WTC11 (cell line): Measurements from ENCODE around the gene CMTM7. TPM values are rescaled to one million over a fixed set of nuclear protein-coding genes. Genes with fewer than 3 reads are reported as not detected.

Experiments used
- ARID4B ChIP-seq: sonication (generic); formaldehyde crosslinking; IDR thresholded peaks from 2 replicates; pipeline ENCODE4 v1.8.0; 2023; ENCODE audit warnings: missing genetic modification reagents, mild to moderate bottlenecking, borderline replicate concordance
- ATF3 ChIP-seq: sonication (generic); formaldehyde crosslinking; conservative IDR thresholded peaks from 2 replicates; pipeline ENCODE4 v1.8.1; 2022; ENCODE audit warnings: mild to moderate bottlenecking, missing genetic modification reagents
- CBFB ChIP-seq: sonication (generic); formaldehyde crosslinking; IDR thresholded peaks from 2 replicates; pipeline ENCODE4 v1.8.1; 2022; ENCODE audit warnings: mild to moderate bottlenecking, low read depth, missing genetic modification reagents
- CREM ChIP-seq: sonication (generic); formaldehyde crosslinking; IDR thresholded peaks from 2 replicates; pipeline ENCODE4 v1.8.1; 2022; ENCODE audit warnings: mild to moderate bottlenecking, missing genetic modification reagents, moderate library complexity
- ERG ChIP-seq: fragments of 250-450 bp; sonication (Bioruptor Pico); IDR thresholded peaks from 2 replicates; pipeline ENCODE4 v1.8.0; 2021; ENCODE audit warnings: mild to moderate bottlenecking
- FOXJ3 ChIP-seq: sonication (generic); formaldehyde crosslinking; IDR thresholded peaks from 2 replicates; pipeline ENCODE4 v1.9.0; 2021; ENCODE audit warnings: missing genetic modification reagents, mild to moderate bottlenecking, borderline replicate concordance
- FOXP4 ChIP-seq: sonication (generic); formaldehyde crosslinking; IDR thresholded peaks from 2 replicates; pipeline ENCODE4 v1.8.0; 2022; ENCODE audit warnings: mild to moderate bottlenecking, missing genetic modification reagents
- MYBL2 ChIP-seq: sonication (generic); formaldehyde crosslinking; IDR thresholded peaks from 2 replicates; pipeline ENCODE4 v1.8.1; 2023; ENCODE audit warnings: mild to moderate bottlenecking, moderate library complexity, missing genetic modification reagents
- NFYB ChIP-seq: sonication (generic); formaldehyde crosslinking; conservative IDR thresholded peaks from 2 replicates; pipeline ENCODE4 v1.8.0; 2022; ENCODE audit warnings: low read depth, missing genetic modification reagents
- NR1H2 ChIP-seq: sonication (generic); formaldehyde crosslinking; IDR thresholded peaks from 2 replicates; pipeline ENCODE4 v1.9.0; 2021; ENCODE audit warnings: mild to moderate bottlenecking, moderate library complexity, missing genetic modification reagents
- PREB ChIP-seq: sonication (generic); formaldehyde crosslinking; IDR thresholded peaks from 2 replicates; pipeline ENCODE4 v1.8.1; 2022; ENCODE audit warnings: mild to moderate bottlenecking, missing genetic modification reagents, moderate library complexity, borderline replicate concordance
- PRRX2 ChIP-seq: fragments of 250-450 bp; sonication (Bioruptor Pico); IDR thresholded peaks from 2 replicates; pipeline ENCODE4 v1.8.0; 2021; ENCODE audit warnings: mild to moderate bottlenecking
- SMAD3 ChIP-seq: sonication (generic); formaldehyde crosslinking; IDR thresholded peaks from 2 replicates; pipeline ENCODE4 v1.8.0; 2022; ENCODE audit warnings: missing genetic modification reagents, mild to moderate bottlenecking, borderline replicate concordance
- SOX15 ChIP-seq: fragments of 250-450 bp; sonication (Bioruptor Pico); IDR thresholded peaks from 2 replicates; pipeline ENCODE4 v1.9.0; 2021; ENCODE audit warnings: mild to moderate bottlenecking
- STAT6 ChIP-seq: sonication (generic); formaldehyde crosslinking; conservative IDR thresholded peaks from 2 replicates; pipeline ENCODE4 v1.8.1; 2023; ENCODE audit warnings: mild to moderate bottlenecking, low read depth, missing genetic modification reagents, moderate library complexity
- ZMAT4 ChIP-seq: fragments of 250-450 bp; sonication (Bioruptor Pico); IDR thresholded peaks from 2 replicates; pipeline ENCODE4 v1.9.0; 2021; ENCODE audit warnings: mild to moderate bottlenecking
- ZNF232 ChIP-seq: sonication (generic); formaldehyde crosslinking; IDR thresholded peaks from 2 replicates; pipeline ENCODE4 v1.8.0; 2022; ENCODE audit warnings: mild to moderate bottlenecking, missing genetic modification reagents
- ZNF396 ChIP-seq: fragments of 250-450 bp; sonication (Bioruptor Pico); IDR thresholded peaks from 2 replicates; pipeline ENCODE4 v1.8.0; 2021; ENCODE audit warnings: mild to moderate bottlenecking, moderate library complexity, borderline replicate concordance
- ZNF532 ChIP-seq: fragments of 250-450 bp; sonication (Bioruptor Pico); IDR thresholded peaks from 2 replicates; pipeline ENCODE4 v1.9.0; 2021; ENCODE audit warnings: mild to moderate bottlenecking, borderline replicate concordance
- total RNA-seq: library from RNA; stranded (reverse); gene quantifications from 3 replicates; pipeline ENCODE4 v1.2.3, GENCODE V29; 2021

Gene CMTM7
- total RNA-seq, 1 experiment from 2014 or later: 23.4 TPM

- TF ChIP-seq ERG (CRISPR knock-in tag) (no peak), FOXP4 (CRISPR knock-in tag) (no peak; the same call in 1 of the 2 replicates), SOX15 (CRISPR knock-in tag) (no peak), FOXJ3 (CRISPR knock-in tag) (no peak), STAT6 (CRISPR knock-in tag) (no peak), CBFB (CRISPR knock-in tag) (no peak), ZNF396 (CRISPR knock-in tag) (no peak), SMAD3 (no peak), PRRX2 (CRISPR knock-in tag) (no peak), ARID4B (CRISPR knock-in tag) (no peak), ZNF232 (CRISPR knock-in tag) (no peak), NR1H2 (CRISPR knock-in tag) (no peak), MYBL2 (CRISPR knock-in tag) (no peak), NFYB (no peak), ATF3 (CRISPR knock-in tag) (no peak), ZMAT4 (CRISPR knock-in tag) (no peak), CREM (CRISPR knock-in tag) (0 out of 2 replicates have a peak, but pooled peaks have one; percentile 38), ZNF532 (CRISPR knock-in tag) (no peak), PREB (no peak)
Measured at GRCh38 chr3:32401556-32402081, 10.0 kb downstream of the CMTM7 start (continued).
